Thyroid gland (tissue), 4 donors: Measurements from ENCODE around the gene COL13A1.

Experiments used
- POLR2A ChIP-seq, 2 donors: fragments of 450-650 bp; IDR thresholded peaks; one replicate each; pipeline ENCODE4 v1.6.1; 2017; ENCODE audit warnings: antibody characterized with exemption in 2 of 2, mild to moderate bottlenecking in 2 of 2, moderate library complexity in 1 of 2
- TF ChIP-seq, protein P1 (sequence below), 6 experiments: fragments of 200-600 bp in 3 of 6; fragments of 450-650 bp in 3 of 6; sonication (generic) in 3 of 6; IDR thresholded peaks; one replicate each; pipeline ENCODE4 v1.5.1; 2016 to 2019; ENCODE audit warnings: antibody characterized with exemption in 6 of 6, mild to moderate bottlenecking in 2 of 6, inconsistent platforms in 1 of 6, moderate library complexity in 1 of 6

DNA sequence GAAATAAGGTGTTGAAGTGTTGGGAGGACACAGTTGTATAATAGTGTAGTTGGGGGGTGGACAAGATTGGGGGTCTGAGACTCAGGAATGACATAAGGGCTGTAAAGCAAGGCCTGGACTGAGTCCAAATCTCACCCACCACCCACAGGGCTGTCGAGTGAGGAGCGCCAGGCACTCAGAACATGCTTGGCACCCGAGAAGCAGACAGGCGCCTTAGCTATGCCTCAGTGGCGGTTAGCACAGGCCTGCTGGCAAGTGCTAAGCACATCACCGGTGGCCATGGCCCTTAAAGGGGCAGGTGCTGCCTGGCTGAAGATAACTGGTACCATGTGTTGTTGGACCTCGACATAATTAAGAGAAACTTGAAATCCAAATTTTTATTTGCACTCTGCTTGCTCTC lies 90.7 kb downstream of the COL13A1 start:
- TF ChIP-seq, protein P1, sequence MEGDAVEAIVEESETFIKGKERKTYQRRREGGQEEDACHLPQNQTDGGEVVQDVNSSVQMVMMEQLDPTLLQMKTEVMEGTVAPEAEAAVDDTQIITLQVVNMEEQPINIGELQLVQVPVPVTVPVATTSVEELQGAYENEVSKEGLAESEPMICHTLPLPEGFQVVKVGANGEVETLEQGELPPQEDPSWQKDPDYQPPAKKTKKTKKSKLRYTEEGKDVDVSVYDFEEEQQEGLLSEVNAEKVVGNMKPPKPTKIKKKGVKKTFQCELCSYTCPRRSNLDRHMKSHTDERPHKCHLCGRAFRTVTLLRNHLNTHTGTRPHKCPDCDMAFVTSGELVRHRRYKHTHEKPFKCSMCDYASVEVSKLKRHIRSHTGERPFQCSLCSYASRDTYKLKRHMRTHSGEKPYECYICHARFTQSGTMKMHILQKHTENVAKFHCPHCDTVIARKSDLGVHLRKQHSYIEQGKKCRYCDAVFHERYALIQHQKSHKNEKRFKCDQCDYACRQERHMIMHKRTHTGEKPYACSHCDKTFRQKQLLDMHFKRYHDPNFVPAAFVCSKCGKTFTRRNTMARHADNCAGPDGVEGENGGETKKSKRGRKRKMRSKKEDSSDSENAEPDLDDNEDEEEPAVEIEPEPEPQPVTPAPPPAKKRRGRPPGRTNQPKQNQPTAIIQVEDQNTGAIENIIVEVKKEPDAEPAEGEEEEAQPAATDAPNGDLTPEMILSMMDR (IDR thresholded peaks at IDR 0.05), result no peak
- TF ChIP-seq POLR2A (IDR thresholded peaks at IDR 0.05), result no peak
